ENCODE measurements around the gene SLC35B2.

Gene SLC35B2

GRCh38 chr6:44276667-44277640, 19.6 kb upstream of the SLC35B2 start:
- TF ChIP-seq, protein P1, sequence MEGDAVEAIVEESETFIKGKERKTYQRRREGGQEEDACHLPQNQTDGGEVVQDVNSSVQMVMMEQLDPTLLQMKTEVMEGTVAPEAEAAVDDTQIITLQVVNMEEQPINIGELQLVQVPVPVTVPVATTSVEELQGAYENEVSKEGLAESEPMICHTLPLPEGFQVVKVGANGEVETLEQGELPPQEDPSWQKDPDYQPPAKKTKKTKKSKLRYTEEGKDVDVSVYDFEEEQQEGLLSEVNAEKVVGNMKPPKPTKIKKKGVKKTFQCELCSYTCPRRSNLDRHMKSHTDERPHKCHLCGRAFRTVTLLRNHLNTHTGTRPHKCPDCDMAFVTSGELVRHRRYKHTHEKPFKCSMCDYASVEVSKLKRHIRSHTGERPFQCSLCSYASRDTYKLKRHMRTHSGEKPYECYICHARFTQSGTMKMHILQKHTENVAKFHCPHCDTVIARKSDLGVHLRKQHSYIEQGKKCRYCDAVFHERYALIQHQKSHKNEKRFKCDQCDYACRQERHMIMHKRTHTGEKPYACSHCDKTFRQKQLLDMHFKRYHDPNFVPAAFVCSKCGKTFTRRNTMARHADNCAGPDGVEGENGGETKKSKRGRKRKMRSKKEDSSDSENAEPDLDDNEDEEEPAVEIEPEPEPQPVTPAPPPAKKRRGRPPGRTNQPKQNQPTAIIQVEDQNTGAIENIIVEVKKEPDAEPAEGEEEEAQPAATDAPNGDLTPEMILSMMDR (conservative IDR thresholded peaks at IDR 0.05), result no peak
- no peak for TF ChIP-seq ZFX (IDR thresholded peaks at IDR 0.05)
- no peak overlapping the region for H3K27ac ChIP-seq

GRCh38 chr6:44275749-44276648, 18.7 kb upstream of the SLC35B2 start:
- no peak overlapping the region for H3K27ac ChIP-seq
- no peak for TF ChIP-seq ZFX (IDR thresholded peaks at IDR 0.05)
- TF ChIP-seq, protein P1 (conservative IDR thresholded peaks at IDR 0.05), result no peak

- TF ChIP-seq, protein P1 (conservative IDR thresholded peaks at IDR 0.05), result no peak
- no peak overlapping the region for H3K27ac ChIP-seq
Measured at GRCh38 chr6:44275271-44275748, 18.0 kb upstream of the SLC35B2 start.

DNA sequence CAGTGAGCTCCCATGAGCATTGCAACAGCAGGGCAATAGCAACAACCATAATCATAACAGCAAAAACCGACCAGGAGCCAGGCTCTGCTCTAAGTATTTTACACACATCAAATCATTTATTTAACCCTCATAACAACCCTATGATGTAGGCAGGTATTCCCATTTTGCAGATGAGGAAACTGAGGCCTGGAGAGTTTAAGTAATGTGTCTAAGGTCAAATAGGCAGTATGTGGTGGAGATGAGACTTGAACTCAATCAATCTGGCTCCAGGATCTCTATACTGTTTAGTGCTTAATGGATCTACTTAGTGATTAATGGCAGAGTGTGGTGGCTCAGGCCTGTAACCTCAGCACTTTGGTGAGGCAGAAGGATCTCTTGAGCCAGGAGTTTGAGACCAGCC, 16.3 kb upstream of the SLC35B2 start:
- TF ChIP-seq ZFX (IDR thresholded peaks at IDR 0.05), result no peak
- TF ChIP-seq, protein P1 (conservative IDR thresholded peaks at IDR 0.05), result no peak
- H3K27ac ChIP-seq, result no peak overlapping the region

DNA sequence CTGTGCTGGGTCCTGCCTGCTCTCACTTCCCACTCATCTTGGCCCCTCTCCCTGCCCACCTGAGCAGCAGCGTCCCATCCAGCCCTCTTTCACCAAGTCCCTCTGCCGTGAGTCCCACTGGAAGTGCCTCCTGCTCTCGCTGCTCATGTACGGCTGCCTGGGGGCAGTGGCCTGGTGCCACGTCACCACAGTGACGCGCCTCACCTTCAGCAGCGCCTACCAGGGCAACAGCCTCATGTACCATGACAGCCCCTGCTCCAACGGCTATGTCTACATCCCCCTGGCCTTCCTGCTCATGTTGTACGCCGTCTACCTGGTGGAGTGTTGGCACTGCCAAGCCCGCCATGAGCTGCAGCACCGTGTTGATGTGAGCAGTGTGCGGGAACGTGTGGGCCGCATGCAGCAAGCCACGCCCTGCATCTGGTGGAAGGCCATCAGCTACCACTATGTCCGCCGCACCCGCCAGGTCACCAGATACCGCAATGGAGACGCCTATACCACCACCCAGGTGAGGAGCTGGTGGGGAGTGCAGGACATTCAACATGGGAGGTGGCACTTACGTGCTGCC, 15.8 kb upstream of the SLC35B2 start:
- no peak for TF ChIP-seq ZFX (IDR thresholded peaks at IDR 0.05)
- TF ChIP-seq, protein P1 (conservative IDR thresholded peaks at IDR 0.05), result no peak
- H3K27ac ChIP-seq, result no peak overlapping the region

- TF ChIP-seq, protein P1 (conservative IDR thresholded peaks at IDR 0.05), result no peak
- TF ChIP-seq ZFX (IDR thresholded peaks at IDR 0.05), result no peak
- no peak overlapping the region for H3K27ac ChIP-seq
Measured at GRCh38 chr6:44272529-44272928, 15.2 kb upstream of the SLC35B2 start.
